GM12864 (cell line): ENCODE measurements around the gene APP.

Source experiments
- DNase-seq: peaks from one replicate; pipeline ENCODE4 v3.0.0-alpha.2; 2011; ENCODE audit warnings: low read depth
- H3K4me3 ChIP-seq: 2 replicates; pipeline ENCODE4 v1.5.1; 2011; ENCODE audit warnings: mild to moderate bottlenecking, low read depth, low read length, control low read depth
- CTCF ChIP-seq: IDR thresholded peaks from 2 replicates; pipeline ENCODE4 v1.5.1; 2011; ENCODE audit warnings: low read depth, mild to moderate bottlenecking, moderate library complexity, low read length, control low read depth, inconsistent platforms; ENCODE audit errors: missing control alignments

APP gene

GRCh38 chr21:25912402-25912746 is 258.2 kb downstream of the APP start:
- no peak for DNase-seq
- no peak overlapping the region for H3K4me3 ChIP-seq
- no peak for TF ChIP-seq CTCF

GRCh38 chr21:25911730-25912401 is 258.7 kb downstream of the APP start:
- H3K4me3 ChIP-seq: no peak overlapping the region
- DNase-seq: no peak
- TF ChIP-seq CTCF: no peak

- no peak overlapping the region for H3K4me3 ChIP-seq
- no peak for DNase-seq
- no peak for TF ChIP-seq CTCF
Observed at GRCh38 chr21:25910809-25911208, 259.8 kb downstream of the APP start.

- no peak for TF ChIP-seq CTCF
- DNase-seq: no peak
Observed at GRCh38 chr21:25909341-25909740, 261.2 kb downstream of the APP start.

GRCh38 chr21:25908495-25908894 is 262.1 kb downstream of the APP start:
- TF ChIP-seq CTCF: no peak
- no peak overlapping the region for H3K4me3 ChIP-seq
- no peak for DNase-seq

More at GRCh38 chr21:25909341-25909740, 261.2 kb downstream of the APP start:
- no peak overlapping the region for H3K4me3 ChIP-seq

GRCh38 chr21:25907573-25908275 is 262.8 kb downstream of the APP start:
- TF ChIP-seq CTCF: no peak

GRCh38 chr21:25906587-25906986 is 264.0 kb downstream of the APP start:
- TF ChIP-seq CTCF: no peak
- DNase-seq: no peak
- H3K4me3 ChIP-seq: no peak overlapping the region

More at GRCh38 chr21:25907573-25908275, 262.8 kb downstream of the APP start:
- no peak overlapping the region for H3K4me3 ChIP-seq
- no peak for DNase-seq
